HEK293 (cell line): Measurements from ENCODE around the gene TRABD2A.

Experiments
- GLIS1 ChIP-seq: fragments of 450-650 bp; formaldehyde crosslinking; IDR thresholded peaks from 2 replicates; pipeline ENCODE4 v1.5.1; 2016; ENCODE audit warnings: missing biosample characterization, missing genetic modification characterization
- KLF7 ChIP-seq: fragments of 450-650 bp; formaldehyde crosslinking; IDR thresholded peaks from 2 replicates; pipeline ENCODE4 v1.5.1; 2016; ENCODE audit warnings: missing biosample characterization, missing genetic modification characterization, borderline replicate concordance
- MEIS1 ChIP-seq: sonication (generic); formaldehyde crosslinking; IDR thresholded peaks from 2 replicates; pipeline ENCODE4 v1.8.1; 2022; ENCODE audit warnings: missing genetic modification reagents, mild to moderate bottlenecking, borderline replicate concordance
- OVOL3 ChIP-seq: fragments of 450-650 bp; formaldehyde crosslinking; IDR thresholded peaks from 2 replicates; pipeline ENCODE4 v1.5.1; 2016; ENCODE audit warnings: missing biosample characterization, missing genetic modification characterization
- PBX3 ChIP-seq: sonication (generic); formaldehyde crosslinking; IDR thresholded peaks from 2 replicates; pipeline ENCODE4 v1.8.1; 2022; ENCODE audit warnings: mild to moderate bottlenecking, moderate library complexity, missing genetic modification reagents
- SP2 ChIP-seq: fragments of 450-650 bp; formaldehyde crosslinking; IDR thresholded peaks from 2 replicates; pipeline ENCODE4 v1.5.1; 2016; ENCODE audit warnings: missing biosample characterization, missing genetic modification characterization
- WT1 ChIP-seq: fragments of 450-650 bp; formaldehyde crosslinking; IDR thresholded peaks from 2 replicates; pipeline ENCODE4 v1.5.1; 2016; ENCODE audit warnings: missing biosample characterization, missing genetic modification characterization
- ZBTB1 ChIP-seq: fragments of 450-650 bp; formaldehyde crosslinking; IDR thresholded peaks from 2 replicates; pipeline ENCODE4 v1.5.1; 2016; ENCODE audit warnings: missing biosample characterization, missing genetic modification characterization
- ZBTB10 ChIP-seq: fragments of 450-650 bp; formaldehyde crosslinking; IDR thresholded peaks from 2 replicates; pipeline ENCODE4 v1.5.1; 2016; ENCODE audit warnings: missing biosample characterization, missing genetic modification characterization
- ZBTB48 ChIP-seq: fragments of 450-650 bp; formaldehyde crosslinking; IDR thresholded peaks from 2 replicates; pipeline ENCODE4 v1.5.1; 2016; ENCODE audit warnings: missing biosample characterization, missing genetic modification characterization
- ZNF18 ChIP-seq: fragments of 450-650 bp; formaldehyde crosslinking; IDR thresholded peaks from 2 replicates; pipeline ENCODE4 v1.5.1; 2016; ENCODE audit warnings: missing biosample characterization, missing genetic modification characterization
- ZNF211 ChIP-seq: fragments of 450-650 bp; formaldehyde crosslinking; IDR thresholded peaks from 2 replicates; pipeline ENCODE4 v1.5.1; 2016; ENCODE audit warnings: low read depth, missing biosample characterization, missing genetic modification characterization
- ZNF280D ChIP-seq: fragments of 450-650 bp; formaldehyde crosslinking; IDR thresholded peaks from 2 replicates; pipeline ENCODE4 v1.5.1; 2016; ENCODE audit warnings: missing biosample characterization, missing genetic modification characterization
- ZNF341 ChIP-seq: fragments of 450-650 bp; formaldehyde crosslinking; IDR thresholded peaks from 2 replicates; pipeline ENCODE4; 2016; ENCODE audit warnings: low read depth, missing biosample characterization, missing genetic modification characterization
- ZNF350 ChIP-seq: fragments of 450-650 bp; formaldehyde crosslinking; IDR thresholded peaks from 2 replicates; pipeline ENCODE4 v1.5.0; 2017; ENCODE audit warnings: missing biosample characterization, mild to moderate bottlenecking, missing genetic modification characterization
- ZNF354C ChIP-seq: fragments of 450-650 bp; formaldehyde crosslinking; IDR thresholded peaks from 2 replicates; pipeline ENCODE4 v1.5.1; 2016; ENCODE audit warnings: missing biosample characterization, missing genetic modification characterization, low read depth, borderline replicate concordance
- ZNF366 ChIP-seq: fragments of 450-650 bp; formaldehyde crosslinking; conservative IDR thresholded peaks from 2 replicates; pipeline ENCODE4 v1.5.1; 2016; ENCODE audit warnings: missing biosample characterization, missing genetic modification characterization
- ZNF423 ChIP-seq: fragments of 450-650 bp; formaldehyde crosslinking; IDR thresholded peaks from 2 replicates; pipeline ENCODE4 v1.5.1; 2016; ENCODE audit warnings: missing biosample characterization, missing genetic modification characterization
- ZNF610 ChIP-seq: fragments of 450-650 bp; formaldehyde crosslinking; IDR thresholded peaks from 2 replicates; pipeline ENCODE4 v1.5.1; 2016; ENCODE audit warnings: missing biosample characterization, missing genetic modification characterization, borderline replicate concordance
- ZNF623 ChIP-seq: fragments of 450-650 bp; formaldehyde crosslinking; IDR thresholded peaks from 2 replicates; pipeline ENCODE4 v1.5.1; 2016; ENCODE audit warnings: missing biosample characterization, missing genetic modification characterization
- ZNF626 ChIP-seq: fragments of 450-650 bp; sonication (Bioruptor Pico); formaldehyde crosslinking; IDR thresholded peaks from 2 replicates; pipeline ENCODE4 v1.5.1; 2018; ENCODE audit warnings: missing biosample characterization, missing genetic modification characterization, inconsistent platforms
- ZNF660 ChIP-seq: fragments of 450-650 bp; IDR thresholded peaks from 2 replicates; pipeline ENCODE4 v1.5.1; 2018; ENCODE audit warnings: missing biosample characterization, mild to moderate bottlenecking, missing genetic modification characterization
- ZNF692 ChIP-seq: fragments of 450-650 bp; formaldehyde crosslinking; IDR thresholded peaks from 2 replicates; pipeline ENCODE4 v1.5.1; 2016; ENCODE audit warnings: missing biosample characterization, missing genetic modification characterization
- ZNF701 ChIP-seq: fragments of 450-650 bp; formaldehyde crosslinking; IDR thresholded peaks from 2 replicates; pipeline ENCODE4 v1.5.1; 2016; ENCODE audit warnings: missing biosample characterization, missing genetic modification characterization
- TF ChIP-seq, protein P1 (sequence below): fragments of 450-650 bp; formaldehyde crosslinking; IDR thresholded peaks from 2 replicates; pipeline ENCODE4 v1.5.1; 2016; ENCODE audit warnings: missing biosample characterization, missing genetic modification characterization
- TF ChIP-seq, protein P2 (sequence below): fragments of 450-650 bp; formaldehyde crosslinking; IDR thresholded peaks from 2 replicates; pipeline ENCODE4 v1.5.1; 2017; ENCODE audit warnings: missing biosample characterization, missing genetic modification characterization

TRABD2A gene

DNA sequence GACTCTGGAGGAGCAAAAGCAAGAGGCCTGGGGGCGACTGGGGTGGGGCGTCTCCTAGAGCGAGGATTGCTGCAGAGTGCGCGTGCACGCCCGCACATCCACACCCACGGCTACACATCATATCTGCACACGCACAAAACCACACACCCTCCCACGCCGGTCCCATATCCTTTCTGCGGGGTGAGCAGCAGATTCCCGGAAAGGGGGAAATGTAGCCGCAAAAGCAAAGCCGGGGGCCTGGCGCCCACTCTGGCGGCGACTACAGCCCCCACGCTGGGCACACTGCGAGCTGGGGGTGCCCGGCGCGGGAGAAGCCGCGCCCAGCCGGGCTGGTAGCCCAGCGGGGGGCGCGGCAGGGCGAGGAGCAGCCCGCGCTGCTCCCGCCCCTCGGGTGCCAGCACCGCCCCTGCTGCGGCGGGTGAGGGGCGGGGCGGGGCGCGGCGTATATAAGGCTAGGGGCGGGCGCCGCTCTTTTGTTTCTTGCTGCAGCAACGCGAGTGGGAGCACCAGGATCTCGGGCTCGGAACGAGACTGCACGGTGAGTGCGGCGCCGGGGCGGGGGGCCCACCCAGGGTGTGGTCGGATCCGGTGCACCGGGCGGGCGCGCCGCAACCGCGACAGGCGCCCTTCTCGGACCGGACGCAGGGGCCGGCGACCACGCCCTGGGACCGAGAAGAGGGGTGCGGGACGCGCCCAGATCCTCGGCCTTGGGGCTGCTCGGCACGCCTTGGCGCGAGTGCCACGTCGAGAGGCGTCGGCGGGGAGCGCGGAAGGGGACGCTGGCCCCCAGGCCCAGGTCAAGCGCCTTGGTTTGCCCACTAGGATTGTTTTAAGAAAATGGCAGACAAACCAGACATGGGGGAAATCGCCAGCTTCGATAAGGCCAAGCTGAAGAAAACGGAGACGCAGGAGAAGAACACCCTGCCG is 24.6 kb upstream of the TRABD2A start, which contains the start of gene TMSB10 (continued):
- no peak for TF ChIP-seq ZBTB10 (tag by site-specific recombination)
- peak; percentile 21; the same call in 1 of the 2 replicates for TF ChIP-seq ZBTB48 (tag by site-specific recombination)
- no peak for TF ChIP-seq ZNF280D
- TF ChIP-seq ZNF423 (tag by site-specific recombination): peak; percentile 63; the same call in 1 of the 2 replicates
- no peak for TF ChIP-seq MEIS1
- no peak for TF ChIP-seq ZNF701
- TF ChIP-seq ZNF341 (tag by site-specific recombination): peak; percentile 74
- no peak for TF ChIP-seq PBX3 (CRISPR knock-in tag)
- no peak for TF ChIP-seq ZNF366 (tag by site-specific recombination)
- peak; percentile 96 for TF ChIP-seq ZNF692
- peak; percentile 81 for TF ChIP-seq GLIS1
- TF ChIP-seq, protein P1, sequence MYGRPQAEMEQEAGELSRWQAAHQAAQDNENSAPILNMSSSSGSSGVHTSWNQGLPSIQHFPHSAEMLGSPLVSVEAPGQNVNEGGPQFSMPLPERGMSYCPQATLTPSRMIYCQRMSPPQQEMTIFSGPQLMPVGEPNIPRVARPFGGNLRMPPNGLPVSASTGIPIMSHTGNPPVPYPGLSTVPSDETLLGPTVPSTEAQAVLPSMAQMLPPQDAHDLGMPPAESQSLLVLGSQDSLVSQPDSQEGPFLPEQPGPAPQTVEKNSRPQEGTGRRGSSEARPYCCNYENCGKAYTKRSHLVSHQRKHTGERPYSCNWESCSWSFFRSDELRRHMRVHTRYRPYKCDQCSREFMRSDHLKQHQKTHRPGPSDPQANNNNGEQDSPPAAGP (tag by site-specific recombination): no peak
- TF ChIP-seq ZNF350: peak; percentile 41; the same call in 1 of the 2 replicates
- TF ChIP-seq ZBTB1 (tag by site-specific recombination): no peak
- peak; percentile 72; the same call in 1 of the 2 replicates for TF ChIP-seq ZNF660
- TF ChIP-seq ZNF610 (tag by site-specific recombination): peak; percentile 69; the same call in 1 of the 2 replicates
- no peak for TF ChIP-seq ZNF18 (tag by site-specific recombination)
- TF ChIP-seq ZNF626 (tag by site-specific recombination): no peak
- TF ChIP-seq ZNF623 (tag by site-specific recombination): no peak
- peak; percentile 54; the same call in 1 of the 2 replicates for TF ChIP-seq KLF7 (tag by site-specific recombination)
- peak; percentile 71 for TF ChIP-seq SP2
- TF ChIP-seq WT1 (tag by site-specific recombination): no peak
- TF ChIP-seq, protein P2, sequence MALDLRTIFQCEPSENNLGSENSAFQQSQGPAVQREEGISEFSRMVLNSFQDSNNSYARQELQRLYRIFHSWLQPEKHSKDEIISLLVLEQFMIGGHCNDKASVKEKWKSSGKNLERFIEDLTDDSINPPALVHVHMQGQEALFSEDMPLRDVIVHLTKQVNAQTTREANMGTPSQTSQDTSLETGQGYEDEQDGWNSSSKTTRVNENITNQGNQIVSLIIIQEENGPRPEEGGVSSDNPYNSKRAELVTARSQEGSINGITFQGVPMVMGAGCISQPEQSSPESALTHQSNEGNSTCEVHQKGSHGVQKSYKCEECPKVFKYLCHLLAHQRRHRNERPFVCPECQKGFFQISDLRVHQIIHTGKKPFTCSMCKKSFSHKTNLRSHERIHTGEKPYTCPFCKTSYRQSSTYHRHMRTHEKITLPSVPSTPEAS (tag by site-specific recombination): peak; percentile 73; the same call in 1 of the 2 replicates
- TF ChIP-seq OVOL3 (tag by site-specific recombination): no peak
- TF ChIP-seq ZNF211 (tag by site-specific recombination): no peak
- no peak for TF ChIP-seq ZNF354C (tag by site-specific recombination)
